OCI-LY3 (cell line): ENCODE results near the gene CPTP.

Experiments
- H2AFZ ChIP-seq: fragments of 200-600, 300-600 bp; shearing (Covaris generic); 2 replicates; pipeline ENCODE4 v1.6.0; 2014; ENCODE audit warnings: antibody characterized with exemption, low read depth, low read length
- H3K27ac ChIP-seq: fragments of 200-600, 300-600 bp; sonication (generic); 2 replicates; pipeline ENCODE4 v1.5.1; 2014; ENCODE audit warnings: mild to moderate bottlenecking, low read length, moderate library complexity, mixed read lengths
- H3K27me3 ChIP-seq: fragments of 200-600, 300-600 bp; sonication (generic); 2 replicates; pipeline ENCODE4 v1.6.1; 2014; ENCODE audit warnings: low read depth, low read length, mixed read lengths
- H3K36me3 ChIP-seq: fragments of 200-600, 300-600 bp; sonication (generic); replicated peaks from 2 replicates; pipeline ENCODE3; 2014; ENCODE audit warnings: low read depth, low read length, mixed read lengths
- H3K4me1 ChIP-seq: fragments of 300-600, 200-600 bp; sonication (generic); 2 replicates; pipeline ENCODE4 v1.6.1; 2014; ENCODE audit warnings: low read length, mixed read lengths
- H3K4me2 ChIP-seq: fragments of 200-600, 300-600 bp; sonication (generic); 2 replicates; pipeline ENCODE4 v1.6.1; 2014; ENCODE audit warnings: low read length, mixed read lengths
- H3K4me3 ChIP-seq: fragments of 300-600, 200-600 bp; sonication (generic); 2 replicates; pipeline ENCODE4 v1.5.1; 2014; ENCODE audit warnings: antibody characterized with exemption, mild to moderate bottlenecking, low read length, moderate library complexity
- H3K79me2 ChIP-seq: fragments of 300-600, 200-600 bp; shearing (Covaris generic); 2 replicates; pipeline ENCODE4 v1.6.1; 2014; ENCODE audit warnings: mild to moderate bottlenecking, low read length, mixed read lengths
- H3K9ac ChIP-seq: fragments of 300-600, 200-600 bp; shearing (Covaris generic); 2 replicates; pipeline ENCODE4 v1.6.0; 2014; ENCODE audit warnings: mild to moderate bottlenecking, low read length, moderate library complexity
- H3K9me3 ChIP-seq: fragments of 200-600, 300-600 bp; shearing (Covaris generic); 2 replicates; pipeline ENCODE4 v1.6.1; 2014; ENCODE audit warnings: low read length, mixed read lengths; ENCODE audit not compliant: insufficient read depth
- H4K20me1 ChIP-seq: fragments of 200-600, 300-600 bp; sonication (generic); 2 replicates; pipeline ENCODE4 v1.6.1; 2016; ENCODE audit warnings: low read length, mixed read lengths; ENCODE audit not compliant: insufficient read depth
- EZH2phosphoT487 ChIP-seq: fragments of 200-600 bp; shearing (Covaris generic); IDR thresholded peaks from 2 replicates; pipeline ENCODE4 v1.6.1; 2018; ENCODE audit warnings: antibody characterized with exemption, mixed run types, low read depth
- TF ChIP-seq, protein P1 (sequence below): fragments of 200-600, 300-600 bp; sonication (generic); IDR thresholded peaks from 2 replicates; pipeline ENCODE4 v1.5.1; 2014; ENCODE audit warnings: antibody characterized with exemption, low read length, low read depth

Gene CPTP

DNA sequence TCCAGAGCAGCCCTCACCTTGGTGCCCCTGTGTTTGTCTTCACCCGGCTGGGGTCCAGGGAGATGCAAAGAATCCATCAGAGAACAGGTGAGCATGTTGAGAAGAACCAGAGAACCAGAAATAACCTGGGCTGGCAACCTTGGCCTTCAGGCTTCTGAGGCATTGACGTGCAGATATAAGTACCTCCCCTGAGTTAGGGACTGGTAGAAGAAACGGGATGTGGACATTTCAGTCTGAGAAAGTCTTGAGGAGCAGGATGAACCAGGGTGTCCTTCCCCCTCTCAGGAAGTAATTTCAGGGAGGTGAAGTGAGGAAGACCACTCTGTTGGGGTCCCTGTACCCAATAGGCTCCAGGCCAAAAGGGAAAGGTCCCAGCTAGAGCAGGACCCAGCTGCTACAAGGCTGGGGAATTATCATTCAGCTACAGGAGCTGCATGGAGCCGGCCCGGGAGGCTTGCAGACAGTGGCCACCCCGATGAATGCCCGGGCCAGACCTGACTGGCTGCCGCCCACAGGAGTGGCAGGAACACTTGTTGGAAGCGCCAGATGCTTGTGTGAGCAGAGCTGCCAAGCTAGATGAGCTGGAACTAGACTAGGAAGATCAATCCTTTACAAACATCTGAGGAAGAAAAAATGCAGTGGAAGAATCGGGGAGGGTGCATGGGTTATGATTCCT is 52.1 kb downstream of the CPTP start:
- peak overlapping the region; percentile 92 for H3K4me3 ChIP-seq
- H3K9me3 ChIP-seq: no peaks in the 10 kb centered on the region
- no peak for TF ChIP-seq EZH2phosphoT487
- TF ChIP-seq, protein P1, sequence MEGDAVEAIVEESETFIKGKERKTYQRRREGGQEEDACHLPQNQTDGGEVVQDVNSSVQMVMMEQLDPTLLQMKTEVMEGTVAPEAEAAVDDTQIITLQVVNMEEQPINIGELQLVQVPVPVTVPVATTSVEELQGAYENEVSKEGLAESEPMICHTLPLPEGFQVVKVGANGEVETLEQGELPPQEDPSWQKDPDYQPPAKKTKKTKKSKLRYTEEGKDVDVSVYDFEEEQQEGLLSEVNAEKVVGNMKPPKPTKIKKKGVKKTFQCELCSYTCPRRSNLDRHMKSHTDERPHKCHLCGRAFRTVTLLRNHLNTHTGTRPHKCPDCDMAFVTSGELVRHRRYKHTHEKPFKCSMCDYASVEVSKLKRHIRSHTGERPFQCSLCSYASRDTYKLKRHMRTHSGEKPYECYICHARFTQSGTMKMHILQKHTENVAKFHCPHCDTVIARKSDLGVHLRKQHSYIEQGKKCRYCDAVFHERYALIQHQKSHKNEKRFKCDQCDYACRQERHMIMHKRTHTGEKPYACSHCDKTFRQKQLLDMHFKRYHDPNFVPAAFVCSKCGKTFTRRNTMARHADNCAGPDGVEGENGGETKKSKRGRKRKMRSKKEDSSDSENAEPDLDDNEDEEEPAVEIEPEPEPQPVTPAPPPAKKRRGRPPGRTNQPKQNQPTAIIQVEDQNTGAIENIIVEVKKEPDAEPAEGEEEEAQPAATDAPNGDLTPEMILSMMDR: no peak
- no peak overlapping the region for H2AFZ ChIP-seq
- H3K27ac ChIP-seq: 0 out of 2 replicates have a peak overlapping the region, but pooled peaks have one; percentile 8
- H3K9ac ChIP-seq: no peak overlapping the region
- H3K36me3 ChIP-seq: peaks cover 22% of the 10 kb centered on the region
- peaks cover 41% of the 10 kb centered on the region for H3K79me2 ChIP-seq
- no peaks in the 10 kb centered on the region for H3K27me3 ChIP-seq
- peaks cover 23% of the 10 kb centered on the region for H3K4me1 ChIP-seq
- no peaks in the 10 kb centered on the region for H4K20me1 ChIP-seq
- H3K4me2 ChIP-seq: peak overlapping the region; percentile 58

DNA sequence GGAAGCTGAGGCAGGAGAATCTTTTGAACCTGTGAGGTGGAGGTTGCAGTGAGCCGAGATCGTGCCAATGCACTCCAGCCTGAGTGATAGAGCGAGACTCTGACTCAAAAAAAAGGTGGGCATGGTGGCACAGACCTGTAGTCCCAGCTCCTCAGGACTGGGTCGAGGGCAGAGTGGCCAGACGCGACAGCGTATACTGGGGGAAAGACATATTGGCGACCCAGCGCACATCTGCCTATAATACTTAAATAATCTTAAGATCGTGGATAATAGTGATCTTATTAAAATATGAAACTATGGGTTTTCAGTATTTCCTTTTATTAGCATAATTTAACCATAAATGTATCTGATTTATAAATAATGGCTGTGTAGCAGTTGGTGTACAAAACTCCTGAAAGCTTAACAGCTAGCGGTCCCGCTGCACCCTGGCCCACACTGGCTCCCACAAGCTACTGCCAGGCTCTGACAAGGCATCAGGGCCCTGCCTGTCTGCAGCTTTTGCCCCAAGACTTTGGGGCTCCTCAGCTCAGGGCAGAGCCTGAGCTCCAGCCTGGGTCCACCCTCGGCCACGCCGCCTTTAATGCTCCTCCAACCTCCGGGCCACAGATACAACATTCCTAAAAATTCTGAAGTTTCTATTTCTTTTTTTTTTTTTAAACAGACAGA is 53.1 kb downstream of the CPTP start:
- no peak overlapping the region for H3K9ac ChIP-seq
- no peak for TF ChIP-seq EZH2phosphoT487
- TF ChIP-seq, protein P1: no peak
- H3K27me3 ChIP-seq: no peaks in the 10 kb centered on the region
- H3K4me2 ChIP-seq: no peak overlapping the region
- H3K4me3 ChIP-seq: no peak overlapping the region
- no peaks in the 10 kb centered on the region for H3K9me3 ChIP-seq
- no peak overlapping the region for H2AFZ ChIP-seq
- peaks cover 17% of the 10 kb centered on the region for H3K4me1 ChIP-seq
- H3K36me3 ChIP-seq: peaks cover 25% of the 10 kb centered on the region
- H3K79me2 ChIP-seq: peaks cover 42% of the 10 kb centered on the region
- H4K20me1 ChIP-seq: no peaks in the 10 kb centered on the region
- H3K27ac ChIP-seq: no peak overlapping the region
